ENCODE results near the gene IL17C. TPM values are rescaled to one million over a fixed set of nuclear protein-coding genes. Genes with fewer than 3 reads are reported as not detected.

IL17C gene, protein sequence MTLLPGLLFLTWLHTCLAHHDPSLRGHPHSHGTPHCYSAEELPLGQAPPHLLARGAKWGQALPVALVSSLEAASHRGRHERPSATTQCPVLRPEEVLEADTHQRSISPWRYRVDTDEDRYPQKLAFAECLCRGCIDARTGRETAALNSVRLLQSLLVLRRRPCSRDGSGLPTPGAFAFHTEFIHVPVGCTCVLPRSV
- total RNA-seq: under 1 TPM in 2 of 6 donors, not detected in 4; 0.40 to 0.76 TPM

DNA sequence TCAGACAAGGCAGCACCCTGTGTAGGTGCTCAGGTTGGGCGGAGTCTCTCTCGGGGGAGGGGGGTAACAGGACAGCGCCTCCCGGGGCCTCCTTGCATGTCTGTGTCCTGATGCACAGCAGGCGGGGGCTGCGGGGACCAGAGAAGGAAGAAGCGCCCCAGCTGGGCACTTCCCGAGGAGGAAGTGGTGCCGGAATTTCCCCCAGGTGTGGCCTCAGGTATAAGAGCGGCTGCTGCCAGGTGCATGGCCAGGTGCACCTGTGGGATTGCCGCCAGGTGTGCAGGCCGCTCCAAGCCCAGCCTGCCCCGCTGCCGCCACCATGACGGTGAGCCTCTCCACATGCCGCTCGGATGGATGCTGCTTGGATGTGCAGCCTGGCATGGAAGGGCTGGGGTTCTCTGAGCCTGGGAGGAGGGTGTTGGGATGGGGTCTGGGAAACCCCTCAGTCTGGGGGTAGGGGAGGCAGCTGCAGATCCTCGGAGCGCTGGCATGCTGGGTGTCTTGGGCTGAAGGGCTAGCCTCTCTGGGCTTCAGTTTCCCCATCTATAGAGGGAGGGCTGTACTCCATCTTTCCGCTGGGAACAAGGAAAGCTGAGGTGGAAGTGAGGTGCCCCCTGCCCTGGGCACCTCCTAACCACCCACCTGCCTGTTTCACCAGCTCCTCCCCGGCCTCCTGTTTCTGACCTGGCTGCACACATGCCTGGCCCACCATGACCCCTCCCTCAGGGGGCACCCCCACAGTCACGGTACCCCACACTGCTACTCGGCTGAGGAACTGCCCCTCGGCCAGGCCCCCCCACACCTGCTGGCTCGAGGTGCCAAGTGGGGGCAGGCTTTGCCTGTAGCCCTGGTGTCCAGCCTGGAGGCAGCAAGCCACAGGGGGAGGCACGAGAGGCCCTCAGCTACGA, at the start of gene IL17C:
TSS of gene IL17C (plus strand) at position 250 of the 908 bp plus-strand sequence. CDS start at position 320, 70 bp downstream.
- peaks cover 0 to 18% (median 9%) of the 10 kb centered on the region in 4 donors for H3K27me3 ChIP-seq
- H3K27ac ChIP-seq: no peak within 1 kb of the TSS
- peaks cover 0 to 14% (median 7%) of the 10 kb centered on the region in 4 donors for H3K36me3 ChIP-seq
- peak; percentile 65 to 84 for DNase-seq
- no peaks in the 10 kb centered on the region for H3K9me3 ChIP-seq
- H3K4me1 ChIP-seq: peaks cover 11 to 37% (median 29%) of the 10 kb centered on the region in 4 donors
- peak in 1 of 2 donors; percentile 0 for ATAC-seq (ENCODE audit: low FRiP score in 2 of 2)
- TF ChIP-seq, protein P1, sequence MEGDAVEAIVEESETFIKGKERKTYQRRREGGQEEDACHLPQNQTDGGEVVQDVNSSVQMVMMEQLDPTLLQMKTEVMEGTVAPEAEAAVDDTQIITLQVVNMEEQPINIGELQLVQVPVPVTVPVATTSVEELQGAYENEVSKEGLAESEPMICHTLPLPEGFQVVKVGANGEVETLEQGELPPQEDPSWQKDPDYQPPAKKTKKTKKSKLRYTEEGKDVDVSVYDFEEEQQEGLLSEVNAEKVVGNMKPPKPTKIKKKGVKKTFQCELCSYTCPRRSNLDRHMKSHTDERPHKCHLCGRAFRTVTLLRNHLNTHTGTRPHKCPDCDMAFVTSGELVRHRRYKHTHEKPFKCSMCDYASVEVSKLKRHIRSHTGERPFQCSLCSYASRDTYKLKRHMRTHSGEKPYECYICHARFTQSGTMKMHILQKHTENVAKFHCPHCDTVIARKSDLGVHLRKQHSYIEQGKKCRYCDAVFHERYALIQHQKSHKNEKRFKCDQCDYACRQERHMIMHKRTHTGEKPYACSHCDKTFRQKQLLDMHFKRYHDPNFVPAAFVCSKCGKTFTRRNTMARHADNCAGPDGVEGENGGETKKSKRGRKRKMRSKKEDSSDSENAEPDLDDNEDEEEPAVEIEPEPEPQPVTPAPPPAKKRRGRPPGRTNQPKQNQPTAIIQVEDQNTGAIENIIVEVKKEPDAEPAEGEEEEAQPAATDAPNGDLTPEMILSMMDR (IDR thresholded peaks at IDR 0.05): no peak
- TF ChIP-seq POLR2AphosphoS5 (IDR thresholded peaks at IDR 0.05) (no peak), EP300 (IDR thresholded peaks at IDR 0.05) (no peak), POLR2A (IDR thresholded peaks at IDR 0.05) (no peak)
- WGBS, 2 donors: 32 to 46% methylated on average over 11 to 18 of the region's 27 CpGs
- H3K4me3 ChIP-seq: no peak within 1 kb of the TSS

DNA sequence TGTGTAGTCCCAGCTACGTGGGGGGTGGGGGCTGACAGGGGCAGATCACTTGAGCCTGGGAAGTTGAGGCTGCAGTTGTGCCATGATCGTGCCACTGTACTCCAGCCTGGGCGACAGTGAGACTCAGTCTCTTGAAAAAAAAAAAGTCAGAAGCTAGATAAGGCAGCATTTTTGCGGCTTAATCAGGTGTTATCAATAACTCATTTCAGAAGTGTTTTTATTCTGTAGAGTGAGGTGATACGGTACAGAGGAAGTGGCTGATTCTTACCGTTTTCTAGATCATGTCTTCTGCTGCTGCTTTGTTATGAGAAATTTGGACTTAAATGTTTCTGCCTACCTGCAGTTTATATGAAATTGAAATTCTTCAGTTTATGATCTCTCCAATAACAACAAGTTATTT, 49.6 kb upstream of the IL17C start:
- DNase-seq (no peak), ATAC-seq (ENCODE audit: low FRiP score in 2 of 2) (no peak)
- Histone ChIP-seq H3K36me3 (peaks cover 14 to 75% (median 54%) of the 10 kb centered on the region in 4 donors), H3K27ac (no peak overlapping the region), H3K9me3 (no peaks in the 10 kb centered on the region), H3K4me1 (no peaks in the 10 kb centered on the region), H3K27me3 (no peaks in the 10 kb centered on the region), H3K4me3 (no peak overlapping the region)
- TF ChIP-seq, protein P1 (IDR thresholded peaks at IDR 0.05): no peak
- no peak for TF ChIP-seq POLR2AphosphoS5 (IDR thresholded peaks at IDR 0.05)
- TF ChIP-seq POLR2A (IDR thresholded peaks at IDR 0.05): no peak
- TF ChIP-seq EP300 (IDR thresholded peaks at IDR 0.05): no peak
- 82 to 85% methylated on average over 6 of the region's 6 CpGs for WGBS, 2 donors

DNA sequence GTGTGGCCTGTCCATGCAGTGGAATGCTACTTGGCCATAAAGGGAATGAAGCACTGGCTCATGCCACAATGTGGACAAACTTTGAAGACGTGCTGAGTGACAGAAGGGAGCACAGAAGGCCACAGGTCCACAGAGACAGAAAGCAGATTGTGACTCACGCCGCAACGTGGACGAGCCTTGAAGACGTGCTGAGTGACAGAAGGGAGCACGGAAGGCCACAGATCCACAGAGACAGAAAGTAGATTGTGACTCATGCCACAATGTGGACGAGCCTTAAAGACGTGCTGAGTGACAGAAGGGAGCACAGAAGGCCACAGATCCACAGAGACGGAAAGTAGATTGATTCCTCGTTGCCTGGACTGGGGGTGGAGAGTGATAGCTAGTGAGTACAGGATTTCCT, 48.9 kb upstream of the IL17C start:
- H3K27me3 ChIP-seq: no peaks in the 10 kb centered on the region
- H3K4me3 ChIP-seq: no peak overlapping the region
- H3K27ac ChIP-seq: no peak overlapping the region
- WGBS, 2 donors: 87 to 92% methylated on average over 11 of the region's 11 CpGs
- H3K9me3 ChIP-seq: no peaks in the 10 kb centered on the region
- DNase-seq (no peak), ATAC-seq (ENCODE audit: low FRiP score in 2 of 2) (no peak)
- peaks cover 14 to 76% (median 55%) of the 10 kb centered on the region in 4 donors for H3K36me3 ChIP-seq
- no peaks in the 10 kb centered on the region for H3K4me1 ChIP-seq
- TF ChIP-seq POLR2AphosphoS5 (IDR thresholded peaks at IDR 0.05): no peak
- TF ChIP-seq, protein P1 (IDR thresholded peaks at IDR 0.05): no peak

DNA sequence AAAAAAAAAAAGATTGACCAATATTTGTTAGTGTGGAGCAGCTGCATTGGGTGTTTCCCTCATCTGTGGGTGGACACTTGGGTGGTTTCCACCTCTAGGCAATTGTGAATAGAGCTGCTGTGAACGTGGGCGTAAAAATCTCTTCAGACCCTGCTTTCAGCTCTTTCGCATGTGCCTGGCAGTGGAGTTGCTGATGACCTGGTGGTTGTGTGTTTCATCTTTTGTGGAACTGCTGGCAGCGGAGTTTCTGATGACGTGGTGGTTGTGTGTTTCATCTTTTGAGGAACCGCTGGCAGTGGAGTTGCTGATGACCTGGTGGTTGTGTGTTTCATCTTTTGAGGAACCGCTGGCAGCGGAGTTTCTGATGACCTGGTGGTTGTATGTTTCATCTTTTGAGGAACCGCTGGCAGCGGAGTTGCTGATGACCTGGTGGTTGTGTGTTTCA, 46.8 kb upstream of the IL17C start:
- TF ChIP-seq POLR2A (IDR thresholded peaks at IDR 0.05) (no peak), EP300 (IDR thresholded peaks at IDR 0.05) (no peak), POLR2AphosphoS5 (IDR thresholded peaks at IDR 0.05) (no peak)
- TF ChIP-seq, protein P1 (IDR thresholded peaks at IDR 0.05): no peak
- peaks cover 14 to 68% (median 46%) of the 10 kb centered on the region in 4 donors for H3K36me3 ChIP-seq
- no peaks in the 10 kb centered on the region for H3K27me3 ChIP-seq
- peak in 1 of 2 donors; percentile 87 for ATAC-seq (ENCODE audit: low FRiP score in 2 of 2)
- H3K9me3 ChIP-seq: no peaks in the 10 kb centered on the region
- peak in 1 of 2 donors; percentile 50 for DNase-seq
- H3K27ac ChIP-seq: peak overlapping the region in 1 of 4 donors; percentile 35
- no peak overlapping the region for H3K4me3 ChIP-seq
- 70 to 80% methylated on average over 10 of the region's 10 CpGs for WGBS, 2 donors
- H3K4me1 ChIP-seq: no peaks in the 10 kb centered on the region

Measured in upper lobe of left lung (tissue), 6 donors.